HG03039 (cell line): Measurements from ENCODE around the gene GBA2.

Experiments
- ATAC-seq: cut with Tn5 transposase; IDR thresholded peaks from one replicate; pipeline ENCODE4 v1.9.1; 2021; ENCODE audit warnings: mild to moderate bottlenecking, moderate library complexity; ENCODE audit not compliant: unreplicated experiment

The GBA2 gene

DNA sequence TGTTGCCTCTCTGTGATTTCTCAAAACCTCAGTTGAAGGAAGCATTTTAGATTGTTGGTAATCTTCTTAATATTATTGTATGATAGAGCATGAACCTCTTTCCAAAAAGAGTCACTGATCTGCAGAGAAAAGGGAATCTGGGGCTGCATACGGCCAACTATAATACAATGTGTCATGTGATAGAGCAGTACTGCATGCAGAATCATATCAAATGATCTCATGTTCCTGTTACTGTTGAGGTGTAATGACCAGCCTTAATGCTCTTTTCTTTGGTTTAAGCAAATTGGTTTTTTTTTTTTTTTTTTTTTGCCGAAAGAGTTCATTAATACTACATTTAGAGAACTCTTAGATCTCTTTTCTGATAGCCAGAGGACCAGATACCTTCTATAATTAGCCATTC is 18.0 kb upstream of the GBA2 start:
- ATAC-seq = no peak

DNA sequence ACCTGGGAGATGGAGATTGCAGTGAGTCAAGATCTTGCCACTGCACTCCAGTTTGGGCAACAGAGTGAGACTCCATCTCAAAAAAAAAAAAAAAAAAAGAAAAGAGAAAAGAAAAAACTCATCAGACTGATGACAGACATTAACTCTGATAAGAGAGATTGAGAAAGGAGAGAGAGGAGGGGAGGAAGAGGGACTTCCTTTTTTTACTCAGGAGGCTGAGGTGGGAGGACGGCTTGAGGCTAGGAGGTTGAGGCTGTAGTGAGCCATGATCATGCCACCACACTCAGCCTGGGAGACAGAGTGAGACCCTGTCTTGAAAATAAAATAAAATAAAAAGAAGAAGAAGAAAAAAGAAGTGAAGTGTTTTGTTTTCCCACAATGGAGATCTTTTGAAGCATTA is 14.8 kb upstream of the GBA2 start:
- no peak for ATAC-seq

DNA sequence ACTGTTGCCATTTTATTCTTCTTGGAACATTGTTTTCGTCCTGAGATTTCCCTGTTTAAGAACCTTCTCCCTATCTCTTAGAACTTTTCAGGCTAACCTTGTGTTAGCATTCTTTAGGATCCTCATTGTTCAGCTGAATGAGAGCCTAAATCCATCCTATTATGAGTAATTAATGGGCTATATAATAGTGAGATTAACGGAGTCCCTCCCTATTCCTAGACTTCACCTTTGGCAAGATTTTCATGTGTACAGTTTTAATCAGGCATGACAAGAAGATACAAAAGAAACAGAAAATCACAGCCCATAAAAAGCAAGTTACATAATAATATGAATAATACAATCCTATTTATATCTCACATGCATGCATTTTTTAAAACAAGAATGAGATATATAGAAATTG is 14.2 kb upstream of the GBA2 start:
- no peak for ATAC-seq

DNA sequence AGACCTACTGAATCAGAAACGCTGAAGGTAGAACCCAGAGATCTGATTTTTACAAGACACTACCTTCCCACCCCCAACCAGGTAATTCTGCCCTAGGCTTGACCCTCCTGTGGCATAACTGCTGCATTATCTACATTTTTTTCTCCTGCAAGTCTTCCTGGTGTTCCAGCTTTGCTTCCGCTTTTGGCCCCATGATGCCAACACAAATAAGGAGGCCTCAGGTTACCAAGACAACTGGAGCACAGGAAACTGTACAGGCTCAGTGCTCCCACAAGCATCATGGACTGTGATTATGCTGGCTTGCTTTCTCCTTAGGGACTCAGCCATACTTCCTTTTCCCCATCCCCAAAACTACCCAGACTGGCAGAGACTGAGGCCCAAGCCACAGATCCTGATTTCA is 11.6 kb upstream of the GBA2 start:
- no peak for ATAC-seq

DNA sequence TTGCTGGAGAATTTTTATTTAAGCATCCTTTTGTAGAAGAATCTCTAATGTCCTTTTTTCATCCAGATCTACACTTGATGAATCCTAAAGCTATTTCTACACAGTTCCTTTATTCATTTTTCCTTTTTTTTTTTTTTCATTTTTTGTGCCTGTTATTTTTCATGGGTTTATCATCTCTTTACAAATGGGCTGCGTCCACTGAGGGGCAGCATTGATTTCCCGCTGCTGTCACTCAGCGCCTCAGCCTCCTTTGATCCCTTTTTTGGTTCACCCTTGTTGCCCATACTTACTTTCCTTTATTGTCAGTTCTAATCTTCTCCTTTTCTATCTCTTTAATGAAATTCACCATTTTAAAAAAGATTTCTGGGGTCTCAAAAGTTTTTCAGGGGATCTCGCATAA is 10.8 kb upstream of the GBA2 start:
- ATAC-seq = no peak

DNA sequence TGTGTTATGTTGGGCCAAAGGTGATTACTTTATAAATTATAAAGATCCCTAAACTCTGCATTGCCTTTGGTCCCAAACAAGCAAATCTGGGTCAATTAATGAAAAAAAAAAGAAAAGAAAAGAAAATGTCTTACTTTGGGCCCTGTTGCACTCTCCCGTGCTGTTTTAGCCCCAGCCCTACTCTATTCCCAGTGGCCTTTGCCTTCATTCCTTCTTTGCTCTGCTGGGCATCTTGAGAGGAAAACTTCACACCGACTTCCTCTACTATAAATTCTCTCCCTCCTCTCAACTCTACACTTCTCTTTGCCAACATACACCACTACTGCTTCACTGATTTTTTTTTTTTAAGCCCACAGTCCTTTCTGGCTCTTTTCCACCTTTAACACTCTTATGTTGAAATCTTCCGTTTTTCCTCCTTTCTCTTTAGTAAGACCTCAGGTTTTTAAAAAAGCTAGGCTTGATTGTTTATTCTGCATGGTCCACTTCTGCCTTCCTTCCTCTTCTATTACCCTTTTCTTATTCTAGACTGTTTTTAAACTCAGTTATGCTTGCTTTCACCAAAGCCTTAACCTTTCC is 9.5 kb upstream of the GBA2 start:
- no peak for ATAC-seq

DNA sequence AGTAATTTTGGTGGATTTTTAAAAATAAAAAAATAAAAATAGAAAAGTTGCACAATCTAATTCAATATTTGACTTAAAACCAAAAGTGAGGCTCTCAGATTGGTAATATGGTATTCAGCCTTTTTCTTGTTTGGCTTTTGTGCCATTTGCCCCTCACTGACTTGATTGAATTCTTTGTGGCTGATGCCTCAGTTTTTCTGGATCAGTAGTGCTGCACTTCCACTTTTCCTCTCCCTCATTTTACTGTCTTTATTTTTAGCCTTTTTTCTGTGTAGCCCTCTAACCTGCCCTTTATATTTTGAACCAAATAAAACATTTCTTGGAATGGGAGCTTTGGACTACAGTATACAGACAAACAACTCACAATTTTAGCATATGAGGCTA is 8.9 kb upstream of the GBA2 start:
- no peak for ATAC-seq

DNA sequence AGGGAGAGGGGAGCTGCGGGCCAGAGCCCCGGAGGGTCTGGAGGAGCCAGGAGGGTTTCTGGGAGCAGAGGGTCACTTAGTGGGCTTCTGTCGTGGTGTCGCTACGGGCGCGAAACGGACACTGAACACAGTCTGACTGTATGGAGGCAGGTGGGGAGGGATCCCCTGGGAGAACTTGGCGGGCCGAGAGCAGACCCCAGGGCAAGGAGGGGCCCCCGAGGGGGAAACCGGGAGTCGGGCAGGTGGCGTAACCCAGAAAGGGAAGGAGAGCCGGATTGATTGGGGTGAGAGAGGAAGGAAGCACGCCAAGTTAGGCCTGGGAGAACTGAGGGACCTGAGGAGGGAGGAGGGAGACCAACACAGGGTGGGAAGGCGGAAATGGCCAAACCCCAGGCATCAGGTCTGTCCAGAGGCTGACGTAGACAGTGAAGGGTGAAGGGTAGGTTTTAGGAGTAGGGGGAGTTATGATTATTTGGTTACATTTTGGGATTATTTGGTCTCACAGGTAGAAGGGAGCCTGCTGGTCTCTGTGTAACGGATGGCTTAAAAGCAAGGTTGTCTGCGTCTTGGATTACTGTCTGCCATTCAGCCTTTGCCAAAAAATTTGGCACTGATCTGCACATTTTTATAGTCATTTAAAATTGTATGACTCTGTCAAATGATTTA is 8.3 kb upstream of the GBA2 start:
- peak; percentile 41 for ATAC-seq

DNA sequence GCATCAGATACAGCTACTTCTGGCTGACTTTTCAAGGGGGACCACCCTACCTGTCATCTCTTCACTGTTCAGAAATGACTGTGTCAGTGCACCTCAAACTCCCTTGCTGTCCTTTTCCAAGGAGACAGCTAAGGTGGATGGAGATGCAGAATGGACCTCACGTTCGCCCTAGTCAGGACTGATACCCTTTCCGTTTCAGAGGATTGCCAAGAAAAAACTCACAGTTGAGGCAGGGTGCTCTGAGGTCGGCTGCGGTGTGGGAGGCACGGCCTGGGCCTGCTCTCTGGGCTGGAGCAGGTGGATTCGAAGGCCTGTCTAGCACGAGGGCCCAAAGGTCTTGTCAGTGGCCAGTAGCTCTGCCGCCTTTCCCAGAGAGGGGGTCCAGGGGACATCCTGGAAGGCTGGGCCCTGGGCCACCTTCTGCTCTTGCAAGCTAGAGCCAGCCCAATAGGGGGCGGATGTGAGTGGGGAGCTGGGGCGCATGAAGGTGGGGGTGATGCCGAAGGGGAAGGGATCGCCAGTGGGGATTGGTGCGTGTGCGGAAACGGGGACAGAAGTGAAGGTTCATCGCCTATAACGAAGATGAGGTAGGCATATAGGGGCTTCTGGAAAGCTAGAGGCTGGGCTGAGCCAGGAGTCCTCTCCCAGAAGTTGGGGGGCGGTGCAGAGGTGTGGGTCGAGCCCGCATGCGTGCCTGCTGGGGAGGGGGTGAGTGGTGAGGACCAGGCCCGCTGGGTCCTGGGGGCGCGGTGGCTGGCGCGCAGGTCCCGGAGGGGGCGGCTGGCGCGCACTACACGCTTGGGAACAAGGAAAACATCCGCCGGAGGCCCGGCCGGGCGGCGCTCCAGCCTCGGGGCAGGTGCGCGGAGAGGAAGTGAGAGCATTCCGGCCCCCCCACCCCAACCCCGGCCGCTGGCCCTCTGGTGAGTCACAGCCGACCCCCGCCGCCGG is 7.5 kb upstream of the GBA2 start:
- peak; percentile 46 for ATAC-seq

DNA sequence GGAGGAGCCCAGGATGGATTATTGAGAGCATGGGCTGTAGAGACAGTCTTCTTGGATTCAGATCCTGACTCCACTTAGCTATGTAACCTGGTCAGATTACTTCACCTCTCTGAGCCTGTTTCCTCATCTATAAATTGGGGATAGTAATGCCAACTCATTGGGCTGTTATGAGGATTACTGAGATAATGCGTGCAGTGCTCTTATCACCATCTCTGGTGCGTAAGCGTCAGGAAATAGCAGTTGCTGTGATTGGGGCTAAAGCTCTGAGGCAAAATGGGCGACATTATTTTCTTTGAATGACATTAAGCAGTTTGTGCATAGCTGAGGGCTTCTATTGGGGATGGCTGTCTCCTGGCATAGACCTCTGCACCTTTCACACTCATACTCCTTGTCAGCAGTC is 6.0 kb upstream of the GBA2 start:
- no peak for ATAC-seq

DNA sequence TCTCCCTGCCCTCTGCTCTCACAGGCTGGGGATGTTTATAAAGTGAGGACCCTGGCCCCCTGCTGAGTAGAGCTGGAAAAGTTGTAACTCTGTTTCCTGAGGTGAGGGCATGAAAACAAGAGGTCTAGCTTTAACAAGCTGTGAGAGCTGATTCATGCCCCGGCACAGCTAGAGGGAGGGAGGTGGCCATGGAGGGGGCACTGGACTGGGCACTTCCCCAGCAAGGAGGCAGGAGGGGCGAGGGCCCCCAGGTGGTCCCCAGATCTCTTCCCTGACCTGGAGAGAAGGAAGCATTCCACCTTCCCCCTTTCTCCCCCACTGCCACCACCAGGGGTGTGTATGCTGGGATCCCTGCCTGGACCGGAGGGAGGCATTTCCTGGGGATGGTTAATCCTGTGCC is 5.2 kb upstream of the GBA2 start, which contains the start of gene MSMP:
MSMP (minus strand) TSS at position 13 of the 400 bp plus-strand sequence. CDS start 147 bp downstream, outside the sequence.
- no peak for ATAC-seq

DNA sequence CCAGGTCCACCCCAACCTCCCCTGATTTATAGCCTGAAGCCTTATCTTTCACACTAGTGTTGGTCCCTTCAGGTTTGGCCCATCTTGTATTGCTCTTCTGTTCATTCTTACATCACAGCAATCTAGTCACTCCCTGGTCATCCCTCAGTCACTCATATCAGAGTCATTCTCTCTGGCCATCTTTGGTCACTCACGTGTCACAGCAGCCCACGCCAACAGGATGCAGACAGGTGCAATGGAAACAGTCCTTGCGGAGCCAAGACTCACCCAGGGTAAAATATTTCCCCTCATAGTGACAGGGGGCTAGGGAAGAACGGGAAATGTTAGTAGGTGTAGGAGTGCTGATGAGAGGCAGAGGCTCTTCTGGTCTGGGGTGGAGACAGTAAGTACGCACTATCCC is 4.4 kb upstream of the GBA2 start:
- no peak for ATAC-seq

DNA sequence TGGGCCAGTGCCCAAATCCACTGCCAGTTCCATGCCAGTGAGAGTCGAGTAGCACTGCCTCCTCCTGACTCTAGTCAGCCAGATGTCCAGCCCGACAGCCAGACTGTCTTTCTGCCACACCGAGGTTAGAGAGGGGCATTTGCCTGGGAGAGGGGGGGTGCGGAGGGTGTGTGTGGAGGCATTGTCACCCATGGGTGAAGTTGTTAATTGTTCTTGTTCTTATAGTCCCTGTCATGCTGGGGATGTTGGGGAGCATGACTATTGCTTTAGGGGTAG is 1.2 kb upstream of the GBA2 start:
- no peak for ATAC-seq

DNA sequence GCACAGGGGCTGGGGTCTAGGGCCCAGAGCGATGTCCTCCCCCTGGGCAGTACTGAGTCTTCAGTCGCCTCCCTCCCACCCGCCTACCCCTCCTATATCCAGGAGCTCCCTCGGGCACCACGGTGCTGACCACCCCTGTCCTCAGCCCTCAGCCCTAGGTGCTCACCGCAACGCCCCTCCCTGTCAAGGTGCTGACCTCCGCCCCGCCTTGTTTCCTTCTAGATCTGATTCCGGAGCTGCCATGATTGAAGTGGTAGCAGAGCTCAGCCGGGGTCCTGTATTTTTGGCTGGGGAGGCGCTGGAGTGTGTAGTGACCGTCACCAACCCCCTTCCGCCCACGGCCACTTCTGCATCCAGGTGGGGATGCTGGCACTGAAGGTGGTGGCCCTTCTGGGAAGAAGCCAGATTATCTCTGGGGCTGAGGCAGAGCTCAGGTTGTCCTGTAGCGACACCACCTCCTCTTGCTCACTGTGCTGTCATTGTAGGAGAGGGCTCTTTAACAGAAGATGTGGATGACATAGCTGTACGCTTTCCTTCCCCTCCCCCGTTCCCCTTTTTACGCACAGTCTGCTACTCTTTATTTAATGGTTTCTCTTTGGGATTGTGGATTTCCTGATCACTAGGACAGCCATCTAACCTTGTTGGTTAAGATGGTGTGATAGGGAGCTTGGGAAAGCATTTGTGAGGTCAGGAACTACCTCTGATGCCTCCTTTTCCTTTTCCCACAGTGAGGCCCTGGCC is 657 bp upstream of the GBA2 start:
- no peak for ATAC-seq

DNA sequence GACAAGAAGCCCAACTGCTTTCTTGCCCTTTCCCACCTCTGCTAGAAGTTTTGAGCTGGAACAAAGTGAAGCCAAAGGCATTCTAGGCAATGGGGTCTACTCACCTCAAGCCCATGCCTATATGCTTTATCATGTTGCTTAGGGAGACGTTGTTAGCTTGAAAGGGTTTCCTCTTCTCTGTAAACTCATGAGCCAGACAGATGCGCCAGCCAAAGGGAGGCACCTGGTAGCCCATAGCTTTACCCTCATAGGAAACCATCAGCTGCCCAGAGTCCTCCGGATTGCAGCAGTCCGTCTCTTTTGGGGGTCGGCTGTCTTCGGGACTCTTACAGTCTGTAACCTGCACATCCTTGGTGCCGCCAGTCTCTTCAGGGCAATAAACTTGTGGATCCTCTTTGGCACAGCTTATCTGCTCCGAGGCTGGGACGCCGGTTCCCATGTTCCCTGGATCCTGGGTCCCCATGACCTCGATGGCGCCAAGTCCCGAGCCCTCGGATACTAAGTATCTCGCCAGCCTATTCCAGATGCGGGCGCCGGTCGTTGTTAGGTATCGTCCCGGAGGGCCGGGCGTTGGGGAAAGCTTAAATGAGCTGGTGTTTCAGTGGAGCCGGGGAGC is 678 bp downstream of the GBA2 start:
- no peak for ATAC-seq

DNA sequence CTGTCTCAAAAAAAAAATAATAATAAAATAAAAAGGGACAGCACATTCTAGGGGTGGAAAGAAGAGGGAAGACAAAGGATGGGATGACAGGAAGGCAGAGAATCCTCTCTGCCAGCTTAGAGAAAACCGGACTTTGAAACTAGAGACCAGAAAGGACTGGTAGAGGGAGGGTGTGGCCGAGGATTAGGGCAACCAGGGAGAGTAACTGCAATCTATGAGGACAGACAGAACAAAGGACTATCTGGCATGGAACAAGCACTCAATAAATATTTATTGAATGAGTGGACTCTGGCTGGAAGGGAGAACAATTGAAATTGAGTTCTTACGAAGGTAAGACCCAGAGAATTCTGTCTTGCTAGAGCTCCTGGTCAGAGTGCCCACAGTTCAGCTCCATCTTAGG is 2.4 kb downstream of the GBA2 start:
- ATAC-seq = no peak

DNA sequence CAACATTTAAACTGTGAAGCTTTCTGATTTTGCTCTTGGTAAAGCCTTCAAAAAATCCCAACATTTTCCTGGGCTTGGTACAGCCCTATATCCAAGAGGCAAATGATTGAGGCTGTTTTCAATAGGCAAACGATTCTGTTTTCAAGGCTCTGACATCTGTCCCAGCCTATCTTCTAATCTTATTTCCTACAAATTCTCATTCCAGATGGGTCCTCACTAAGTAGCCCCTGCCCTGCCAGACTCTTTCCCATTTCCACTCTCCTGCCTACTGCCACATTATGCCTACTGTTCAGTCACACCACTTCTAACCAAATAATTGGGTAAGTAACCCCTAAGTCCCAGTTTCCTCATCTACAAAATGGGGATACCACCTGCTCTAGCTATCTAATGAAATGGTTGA is 3.5 kb downstream of the GBA2 start:
- ATAC-seq = no peak

DNA sequence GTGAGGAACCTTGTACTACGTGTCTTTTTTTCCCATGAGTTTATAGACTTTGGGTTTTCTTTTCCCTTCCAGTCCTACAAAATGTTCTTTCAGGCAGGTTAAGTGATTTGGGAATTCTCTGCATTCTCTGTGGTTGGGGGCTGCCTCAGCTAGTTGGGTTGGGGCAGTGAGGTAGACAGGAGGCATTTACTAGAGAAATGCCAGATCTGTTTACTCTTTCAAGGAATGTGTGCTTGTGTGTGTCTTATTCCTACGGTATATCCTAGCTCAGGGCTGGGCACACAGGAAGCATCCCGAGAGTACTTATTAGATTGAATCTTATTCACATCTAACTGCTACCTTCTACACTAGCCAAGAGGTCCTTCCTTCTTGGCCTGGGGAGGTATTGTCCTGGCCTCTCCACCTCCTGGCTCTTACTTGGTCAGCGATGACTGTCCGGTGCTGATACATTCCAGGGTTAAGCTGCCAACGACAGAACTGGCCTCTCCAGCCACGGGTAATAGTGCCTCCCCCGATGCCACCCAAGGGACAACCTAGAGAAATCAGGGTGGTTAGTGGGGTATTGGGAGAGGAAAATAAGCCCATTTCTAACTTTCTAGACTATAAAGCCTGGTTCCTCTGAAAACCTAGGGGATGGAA is 5.0 kb downstream of the GBA2 start:
- ATAC-seq = no peak

DNA sequence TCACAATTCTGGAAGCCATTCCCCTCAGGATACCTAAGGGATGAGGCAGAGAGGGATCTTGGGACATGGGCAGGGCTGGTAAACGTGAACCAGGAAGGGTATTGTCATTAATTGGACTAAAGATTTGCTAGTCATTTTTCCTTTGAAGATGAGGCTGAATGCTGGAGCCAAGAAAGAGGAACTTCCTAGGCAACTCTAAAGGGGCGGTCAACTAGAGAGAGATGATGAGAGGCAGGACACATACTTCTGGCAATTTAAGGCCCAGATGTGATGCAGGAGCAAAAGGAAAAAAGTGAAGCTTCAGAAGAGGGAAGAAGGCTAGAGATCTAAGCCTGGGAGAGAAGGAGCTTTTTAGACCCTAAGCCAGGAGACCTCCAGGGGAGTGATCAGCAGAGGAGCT is 5.6 kb downstream of the GBA2 start:
- no peak for ATAC-seq

DNA sequence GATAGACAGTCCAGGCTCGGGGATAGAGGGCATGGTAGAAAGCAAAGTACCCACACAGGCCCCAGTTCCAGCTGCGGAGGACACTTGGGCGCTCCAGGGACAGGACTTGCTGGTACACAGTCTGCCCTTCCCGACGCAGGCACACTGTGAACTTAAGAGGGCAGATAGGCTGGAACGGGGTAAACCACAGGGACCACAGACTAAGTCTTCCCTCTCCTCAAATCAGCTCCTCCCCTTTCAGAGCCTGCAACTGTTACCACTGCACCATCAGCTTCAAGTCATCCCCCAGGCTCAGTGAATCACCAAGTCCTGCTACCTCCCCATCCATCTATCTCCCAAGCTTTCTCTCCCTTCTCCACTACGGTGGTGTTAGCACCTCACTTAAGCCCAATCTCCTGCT is 7.3 kb downstream of the GBA2 start:
- ATAC-seq = no peak

DNA sequence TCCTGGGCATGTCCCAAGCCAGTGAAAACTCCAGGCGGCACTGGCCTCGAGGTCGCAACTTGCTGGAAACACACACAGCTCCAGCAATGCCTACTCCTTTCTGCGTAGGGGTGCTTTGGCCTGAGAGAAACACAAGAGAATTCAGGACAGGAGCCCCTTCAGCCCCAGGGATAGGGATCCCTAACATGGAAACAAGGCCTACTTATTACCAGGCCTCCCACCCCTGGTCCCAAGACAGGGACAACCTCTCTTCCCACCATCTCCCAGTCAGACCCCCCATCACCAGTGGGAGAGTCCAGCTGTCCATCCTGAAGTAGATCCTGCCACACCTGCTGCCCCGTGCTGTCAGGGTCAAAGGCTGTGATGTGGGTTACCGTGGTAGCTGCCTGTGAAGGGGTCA is 8.8 kb downstream of the GBA2 start:
- ATAC-seq = no peak
